SIG-M5 treated with dmso at 0.1 percent for 504 hours (cell line): Measurements from ENCODE around the gene RCVRN.

ENCODE experiments used
- DNase-seq: peaks from one replicate; lab custom pipeline; 2025; ENCODE audit not compliant: unreplicated experiment; lab: John Stamatoyannopoulos, UW

Gene RCVRN

GRCh38 chr17:9899280-9900043 is 5.6 kb downstream of the RCVRN start:
- DNase-seq = no peak

- DNase-seq = no peak
These were observed 6.3 kb downstream of the RCVRN start for GRCh38 chr17:9898812-9899211.

DNA sequence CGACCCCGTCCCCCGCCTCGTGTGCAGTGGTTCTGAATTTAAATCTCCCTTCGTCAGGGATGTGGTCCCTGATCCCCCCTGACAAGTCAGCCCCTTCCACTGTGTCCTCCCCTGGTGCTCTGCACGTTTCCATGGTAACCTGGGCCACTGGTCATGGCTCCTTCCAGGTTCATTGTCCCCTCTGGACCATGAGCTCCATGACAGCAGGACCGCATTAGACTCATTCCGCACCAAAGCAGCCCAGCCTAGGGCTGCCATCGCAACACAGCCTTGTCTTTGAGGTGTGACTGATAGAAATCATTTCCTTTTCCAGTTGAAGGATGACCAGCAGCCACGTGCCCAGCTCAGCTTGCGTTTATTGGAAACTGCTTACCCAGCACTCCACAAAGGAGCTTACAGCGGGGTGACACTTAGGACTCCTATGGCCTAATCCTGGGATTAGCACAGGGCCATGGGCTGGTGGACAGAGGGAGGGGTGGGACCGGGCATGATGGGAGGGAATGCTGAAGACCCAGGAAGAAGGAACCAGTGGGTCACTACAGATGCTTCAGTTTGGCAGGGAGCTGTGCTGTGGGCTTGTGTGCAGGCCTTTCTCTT is 7.6 kb downstream of the RCVRN start:
- DNase-seq = no peak

- DNase-seq = no peak
These were observed 9.1 kb downstream of the RCVRN start for GRCh38 chr17:9895923-9896322.

DNA sequence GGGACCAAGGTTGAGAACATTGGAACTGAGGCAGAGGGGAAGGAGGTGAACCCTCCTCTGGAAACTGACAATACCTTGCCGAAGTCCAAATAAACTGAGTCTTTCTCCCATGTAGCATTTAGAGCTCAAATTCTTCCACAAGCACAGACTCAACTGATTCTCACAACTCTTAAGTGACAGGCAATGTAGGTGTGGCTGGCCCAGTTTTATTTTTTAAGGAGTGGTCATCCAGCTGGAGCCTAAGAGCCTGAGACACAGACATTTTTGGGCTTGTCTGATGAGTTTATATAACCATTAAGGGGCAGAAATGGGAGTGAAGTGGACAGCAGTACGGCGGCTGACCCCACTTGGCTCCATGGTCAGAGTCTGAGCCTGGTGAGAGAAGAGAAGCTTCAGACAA is 10.8 kb downstream of the RCVRN start:
- DNase-seq = no peak

GRCh38 chr17:9893411-9894012 is 11.6 kb downstream of the RCVRN start:
- no peak for DNase-seq

DNA sequence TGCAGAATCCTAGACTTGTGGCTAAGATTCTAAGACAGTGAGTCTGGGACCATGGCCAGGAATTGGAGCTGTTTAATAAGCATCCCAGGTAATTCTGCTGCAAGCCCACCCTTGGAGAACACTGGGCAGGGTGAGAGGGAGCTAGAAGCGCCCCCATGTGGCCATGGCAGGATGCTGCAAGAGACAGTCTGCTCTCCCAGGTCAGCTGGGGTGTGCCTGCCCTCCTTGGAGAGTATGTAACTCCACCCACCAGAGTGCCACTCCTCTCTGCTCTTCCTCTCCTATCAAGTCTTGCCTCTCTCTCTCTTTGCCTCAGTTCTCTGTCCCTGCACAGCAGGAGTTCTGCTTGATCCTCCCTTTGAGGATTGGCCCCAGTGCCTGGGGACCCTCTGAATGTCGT is 14.9 kb downstream of the RCVRN start:
- peak; percentile 38 for DNase-seq

- no peak for DNase-seq
These were observed 17.6 kb downstream of the RCVRN start for GRCh38 chr17:9887508-9887907.

DNA sequence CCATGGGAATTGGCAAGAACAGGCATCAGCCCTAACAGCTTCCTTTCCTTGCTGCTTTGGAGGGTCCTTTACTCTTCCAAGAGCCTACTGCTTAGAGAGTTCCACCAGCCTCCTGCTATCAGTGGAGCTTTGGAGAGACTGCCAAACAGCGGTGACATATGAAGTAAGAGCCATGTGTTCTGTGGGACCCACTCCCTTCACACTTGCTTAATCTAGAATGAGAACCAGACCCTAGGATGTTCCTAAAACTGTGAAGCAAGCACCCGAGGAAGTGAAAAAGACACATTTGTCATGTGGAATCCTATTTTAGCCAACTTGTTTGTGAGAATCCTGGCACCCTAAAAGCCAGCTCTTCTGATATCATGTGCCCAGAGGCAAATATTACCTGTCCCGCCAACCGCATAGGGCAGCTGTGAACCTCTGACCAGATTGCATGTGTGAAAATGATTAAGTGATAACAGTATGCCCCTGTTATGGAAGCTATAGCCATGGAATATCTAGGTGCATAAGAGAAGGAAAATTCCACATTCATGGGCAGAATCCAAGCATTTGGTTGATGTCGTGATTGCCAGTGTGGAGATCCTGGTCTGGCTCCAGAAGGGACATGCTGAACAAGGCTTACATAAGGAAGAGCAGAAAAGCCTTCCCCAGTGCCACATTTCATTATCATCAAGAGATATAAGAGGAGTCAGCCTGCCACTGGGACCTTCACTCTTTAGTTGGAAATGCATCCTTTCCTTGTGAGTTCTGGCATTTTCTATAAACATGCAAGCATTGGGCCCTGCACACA is 18.7 kb downstream of the RCVRN start:
- no peak for DNase-seq

GRCh38 chr17:9883451-9883850 is 21.6 kb downstream of the RCVRN start:
- DNase-seq = no peak

DNA sequence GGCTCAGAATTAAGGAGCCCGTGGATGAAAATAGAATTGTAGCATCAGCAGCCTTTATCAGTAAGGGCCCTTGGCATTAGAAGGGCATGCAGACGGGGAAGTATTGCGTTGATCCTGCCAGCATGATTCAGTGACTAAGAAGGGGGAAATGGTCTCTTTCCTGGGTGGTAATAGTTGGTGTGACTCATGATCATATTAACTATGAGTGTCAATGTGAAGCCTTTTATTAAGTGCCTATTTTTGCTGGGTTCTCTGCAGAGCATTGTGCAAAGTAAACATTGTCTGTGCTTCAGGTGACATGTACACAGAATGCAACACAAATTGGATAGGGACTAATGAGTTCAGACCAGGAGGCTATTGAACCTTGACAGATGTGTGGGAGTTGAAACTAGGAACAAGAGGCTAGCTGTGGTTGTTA is 24.5 kb downstream of the RCVRN start:
- peak; percentile 71 for DNase-seq

- peak; percentile 64 for DNase-seq
These were observed 26.1 kb downstream of the RCVRN start for GRCh38 chr17:9878786-9879525.

DNA sequence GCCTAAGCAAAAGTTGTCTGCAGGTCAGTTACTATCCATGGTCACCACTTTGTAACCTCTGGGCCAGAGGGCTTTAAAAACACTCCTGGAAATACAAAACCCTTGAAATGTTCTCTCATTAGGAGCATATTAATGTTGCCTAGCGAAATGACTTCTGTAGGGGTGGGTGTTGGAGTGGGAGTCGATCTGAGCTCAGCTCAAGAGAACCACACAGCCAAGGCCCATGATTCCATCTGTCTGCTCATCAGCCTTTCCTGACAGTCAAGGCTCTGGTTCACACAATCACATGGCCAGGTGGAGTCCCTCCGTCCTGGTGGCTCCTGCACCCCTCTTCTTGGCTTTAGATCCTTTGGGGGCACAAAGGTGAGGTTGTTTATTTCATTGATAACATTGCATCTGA is 26.7 kb downstream of the RCVRN start:
- DNase-seq = no peak

DNA sequence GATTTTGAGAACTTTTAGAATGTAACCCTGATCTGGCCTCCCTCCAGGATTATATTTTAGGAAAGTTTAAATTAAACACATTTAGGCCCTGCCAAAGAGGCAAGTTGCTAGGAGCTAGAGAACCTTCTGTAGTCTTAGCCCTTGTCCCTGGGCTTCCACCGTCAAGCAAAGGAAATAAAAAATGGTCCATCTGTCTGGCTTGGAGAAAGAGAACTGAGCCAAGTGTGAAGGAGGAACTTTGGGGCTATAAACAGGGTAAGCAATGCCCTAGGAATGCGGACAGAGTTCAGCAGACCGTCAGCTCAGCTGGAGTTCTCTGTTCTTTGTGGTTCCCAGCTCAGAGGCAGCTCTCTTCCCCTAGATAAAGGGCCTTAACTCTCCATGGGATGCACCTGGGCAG is 29.6 kb downstream of the RCVRN start:
- peak; percentile 20 for DNase-seq

DNA sequence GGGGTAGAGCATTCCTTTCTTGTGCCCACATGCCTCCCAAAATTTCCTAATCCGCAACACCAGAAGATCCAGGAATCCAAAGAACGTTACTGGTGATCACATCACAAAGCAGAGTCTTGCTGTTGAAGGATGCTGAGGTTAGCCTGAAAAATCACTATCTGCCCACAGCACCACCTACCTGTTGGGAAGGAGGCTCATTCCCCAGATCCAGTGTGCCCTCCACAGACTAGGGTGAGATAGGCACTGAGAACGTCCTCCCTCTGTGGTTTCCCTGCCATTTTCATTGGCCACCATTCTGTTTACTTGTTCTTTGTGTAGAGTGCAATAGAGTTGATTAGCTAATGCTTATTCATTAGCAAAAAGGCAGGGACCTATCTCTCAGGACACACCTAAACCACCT is 30.3 kb downstream of the RCVRN start:
- DNase-seq = no peak

DNA sequence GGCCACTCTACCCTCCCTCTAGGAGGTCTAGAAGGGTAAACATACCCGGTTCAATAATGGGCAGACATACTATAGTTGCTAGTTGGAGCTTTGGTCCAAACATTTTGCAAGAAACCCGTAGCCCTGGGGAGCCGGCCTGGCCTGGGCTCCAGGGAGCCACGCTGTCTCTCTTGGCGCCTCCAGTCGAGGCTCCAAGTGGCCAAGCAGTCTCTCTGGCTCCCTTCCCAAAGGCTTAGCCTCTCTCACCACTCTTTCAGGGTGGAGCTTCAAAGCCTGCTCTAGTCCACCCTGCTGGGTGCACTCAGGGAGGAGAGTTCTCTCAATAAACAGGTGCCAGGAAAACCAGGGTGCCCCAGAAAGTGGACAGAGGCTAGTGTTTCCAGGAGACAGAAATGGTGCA is 32.2 kb downstream of the RCVRN start:
- DNase-seq = no peak

GRCh38 chr17:9868552-9868951 is 36.5 kb downstream of the RCVRN start:
- no peak for DNase-seq

GRCh38 chr17:9865586-9865985 is 39.5 kb downstream of the RCVRN start:
- peak; percentile 71 for DNase-seq

DNA sequence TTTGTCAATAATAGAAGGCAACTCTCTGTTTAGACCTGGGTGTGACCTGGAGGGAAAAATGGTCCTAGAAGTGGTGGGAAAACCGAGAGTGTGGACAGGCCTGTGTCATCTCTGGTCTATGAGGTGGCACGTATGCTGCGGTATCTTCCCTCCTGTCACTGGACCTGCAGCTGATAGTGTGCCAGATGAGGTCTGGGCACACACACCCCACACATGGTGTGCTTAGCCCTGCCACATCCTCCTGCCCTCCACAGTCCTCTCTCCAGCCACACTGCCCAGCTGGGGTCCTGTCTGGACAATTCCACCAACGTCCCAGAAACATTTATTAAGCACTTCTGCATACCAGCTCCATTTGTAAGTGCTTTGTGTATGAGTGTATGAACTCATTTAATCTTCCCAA is 42.1 kb downstream of the RCVRN start:
- DNase-seq = no peak

DNA sequence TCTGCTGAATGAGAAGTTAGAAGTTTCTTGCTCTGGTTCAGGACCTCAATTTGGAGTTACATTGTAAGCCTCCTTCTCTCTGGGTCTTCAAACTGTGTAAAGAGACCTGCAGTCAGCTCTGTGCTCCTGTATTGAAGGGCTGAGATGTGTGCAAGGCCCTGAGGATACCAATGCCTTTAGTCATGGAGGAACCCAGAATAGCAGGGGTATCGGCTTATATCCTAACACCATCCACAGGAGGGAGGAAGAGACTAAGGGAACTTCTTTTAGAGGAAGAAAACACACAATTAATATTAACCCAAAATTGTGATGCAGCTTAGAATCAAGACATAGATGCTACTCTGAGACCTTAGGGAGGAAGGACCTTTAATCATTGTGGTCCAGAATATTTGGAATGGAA is 42.9 kb downstream of the RCVRN start:
- no peak for DNase-seq

- no peak for DNase-seq
These were observed 44.2 kb downstream of the RCVRN start for GRCh38 chr17:9860851-9861250.
